ENCODE data around the gene KLHDC4. TPM values are rescaled to one million over a fixed set of nuclear protein-coding genes. Genes with fewer than 3 reads are reported as not detected.

The KLHDC4 gene
- polyA plus RNA-seq, 1 of the 3 experiments (the other 2 are of a cell fraction) = 51.2 TPM

- no peaks in the 10 kb centered on the region for H4K20me1 ChIP-seq (ENCODE audit: insufficient read depth)
- H3K9me3 ChIP-seq = no peaks in the 10 kb centered on the region
- no peak overlapping the region for H2AFZ ChIP-seq (ENCODE audit: low read depth)
- H3K27me3 ChIP-seq (ENCODE audit: insufficient read depth) = no peaks in the 10 kb centered on the region
- H3K27ac ChIP-seq (ENCODE audit: low read depth in 2 of 2, low read length in 1 of 2) = no peak overlapping the region
- no peaks in the 10 kb centered on the region for H3K36me3 ChIP-seq (replicated peaks in 1 of 2; ENCODE audit: control insufficient read depth in 1 of 2, insufficient read depth in 2 of 2, low read length in 1 of 2)
- TF ChIP-seq ELF1 (IDR thresholded peaks at IDR 0.05) = no peak
- no peak for TF ChIP-seq CTCF (IDR thresholded peaks at IDR 0.05)
- no peak for TF ChIP-seq SMC3 (IDR thresholded peaks at IDR 0.05; ENCODE audit: low read depth, low read length)
- no peak for TF ChIP-seq RXRA (IDR thresholded peaks at IDR 0.05; ENCODE audit: borderline replicate concordance, low read depth)
- TF ChIP-seq FOSL2 (IDR thresholded peaks at IDR 0.05; ENCODE audit: borderline replicate concordance, low read depth) = no peak
- TF ChIP-seq ZBTB33 (IDR thresholded peaks at IDR 0.05; ENCODE audit: borderline replicate concordance, low read depth) = no peak
- TF ChIP-seq GATA2 (CRISPR knock-in tag; IDR thresholded peaks at IDR 0.05) = no peak
- TF ChIP-seq FOXM1 (IDR thresholded peaks at IDR 0.05; ENCODE audit: low read depth) = no peak
- TF ChIP-seq USF2 (IDR thresholded peaks at IDR 0.05; ENCODE audit: borderline replicate concordance, low read depth, low read length) = no peak
- no peak for TF ChIP-seq MAX (IDR thresholded peaks at IDR 0.05; ENCODE audit: low read depth)
- no peak for TF ChIP-seq NFIC (IDR thresholded peaks at IDR 0.05; ENCODE audit: borderline replicate concordance)
- TF ChIP-seq MEF2A (IDR thresholded peaks at IDR 0.05; ENCODE audit: borderline replicate concordance, low read depth) = no peak
- no peak overlapping the region for H3K4me2 ChIP-seq
- no peak overlapping the region for H3K9ac ChIP-seq
- no peaks in the 10 kb centered on the region for H3K9me2 ChIP-seq
- POLR2A ChIA-PET = no interaction called here
- H3K4me1 ChIP-seq (ENCODE audit: control insufficient read depth in 1 of 2, insufficient read depth in 2 of 2, low read depth in 1 of 2, low read length in 1 of 2) = peaks cover 0 to 11% of the 10 kb centered on the region in 2 experiments; a peak in 1 of 4 replicates
- no peak overlapping the region for H3K4me3 ChIP-seq (ENCODE audit: low read depth in 2 of 2, low read length in 1 of 2)
- no peaks in the 10 kb centered on the region for H3K79me2 ChIP-seq (ENCODE audit: insufficient read depth)
- no peak for DNase-seq
- 70% methylated on average over 9 of the region's 10 CpGs for WGBS (ENCODE audit: low lambda C conversion rate)
- CTCF ChIA-PET = interaction anchor here (1.1 to 8.5 kb wide), 2 partner anchors 85 to 87 kb away, joined by 7 to 281 read pairs; partner anchors contain the start of gene SLC7A5
- no peaks in the 10 kb centered on the region for H3F3A ChIP-seq (replicated peaks; ENCODE audit: insufficient read depth)
These were observed 19.0 kb upstream of the KLHDC4 start for GRCh38 chr16:87784812-87785211.

- H3K4me1 ChIP-seq (ENCODE audit: control insufficient read depth in 1 of 2, insufficient read depth in 2 of 2, low read depth in 1 of 2, low read length in 1 of 2) = peaks cover 16 to 22% of the 10 kb centered on the region in 2 experiments; a peak in 2 of 4 replicates
- 95% methylated on average over 4 of the region's 4 CpGs for WGBS (ENCODE audit: low lambda C conversion rate)
These were observed 16.2 kb upstream of the KLHDC4 start for GRCh38 chr16:87782033-87782432.

More at GRCh38 chr16:87782033-87782432, 16.2 kb upstream of the KLHDC4 start:
- H3K27me3 ChIP-seq (ENCODE audit: insufficient read depth) = no peaks in the 10 kb centered on the region
- H3K36me3 ChIP-seq (replicated peaks in 1 of 2; ENCODE audit: control insufficient read depth in 1 of 2, insufficient read depth in 2 of 2, low read length in 1 of 2) = no peaks in the 10 kb centered on the region
- no peak overlapping the region for H2AFZ ChIP-seq (ENCODE audit: low read depth)
- DNase-seq = no peak
- no peaks in the 10 kb centered on the region for H3K9me3 ChIP-seq
- ChIA-PET POLR2A (interaction anchor here (1.5 kb wide), 1 partner anchor 90 kb away, joined by 4 read pairs; no protein-coding TSS in a partner anchor), CTCF (interaction anchor here (3.7 to 8.5 kb wide), 4 partner anchors 13 to 126 kb away, joined by 35 to 281 read pairs (median 52); partner anchors contain the start of gene SLC7A5)
- H3K79me2 ChIP-seq (ENCODE audit: insufficient read depth) = no peaks in the 10 kb centered on the region
- H4K20me1 ChIP-seq (ENCODE audit: insufficient read depth) = no peaks in the 10 kb centered on the region
- H3K9me2 ChIP-seq = no peaks in the 10 kb centered on the region
- no peak overlapping the region for H3K9ac ChIP-seq
- TF ChIP-seq RCOR1 (IDR thresholded peaks at IDR 0.05; ENCODE audit: low read length) (no peak), RFX5 (IDR thresholded peaks at IDR 0.05; ENCODE audit: low read length) (no peak), CTCF (IDR thresholded peaks at IDR 0.05) (no peak), CHD2 (IDR thresholded peaks at IDR 0.05; ENCODE audit: low read length, partially characterized antibody) (no peak)
- H3K4me2 ChIP-seq = no peak overlapping the region
- H3K27ac ChIP-seq (ENCODE audit: low read depth in 2 of 2, low read length in 1 of 2) = no peak overlapping the region
- H3F3A ChIP-seq (replicated peaks; ENCODE audit: insufficient read depth) = peaks cover 4% of the 10 kb centered on the region
- no peak overlapping the region for H3K4me3 ChIP-seq (ENCODE audit: low read depth in 2 of 2, low read length in 1 of 2)

Measured in SK-N-SH (cell line).